Fibroblast of peridontal ligament (primary cell): ENCODE results near the gene CHAC1.

Experiments
- DNase-seq: peaks from one replicate; pipeline ENCODE4 v3.0.0-alpha.2; 2010; ENCODE audit errors: extremely low read depth

Gene CHAC1

DNA sequence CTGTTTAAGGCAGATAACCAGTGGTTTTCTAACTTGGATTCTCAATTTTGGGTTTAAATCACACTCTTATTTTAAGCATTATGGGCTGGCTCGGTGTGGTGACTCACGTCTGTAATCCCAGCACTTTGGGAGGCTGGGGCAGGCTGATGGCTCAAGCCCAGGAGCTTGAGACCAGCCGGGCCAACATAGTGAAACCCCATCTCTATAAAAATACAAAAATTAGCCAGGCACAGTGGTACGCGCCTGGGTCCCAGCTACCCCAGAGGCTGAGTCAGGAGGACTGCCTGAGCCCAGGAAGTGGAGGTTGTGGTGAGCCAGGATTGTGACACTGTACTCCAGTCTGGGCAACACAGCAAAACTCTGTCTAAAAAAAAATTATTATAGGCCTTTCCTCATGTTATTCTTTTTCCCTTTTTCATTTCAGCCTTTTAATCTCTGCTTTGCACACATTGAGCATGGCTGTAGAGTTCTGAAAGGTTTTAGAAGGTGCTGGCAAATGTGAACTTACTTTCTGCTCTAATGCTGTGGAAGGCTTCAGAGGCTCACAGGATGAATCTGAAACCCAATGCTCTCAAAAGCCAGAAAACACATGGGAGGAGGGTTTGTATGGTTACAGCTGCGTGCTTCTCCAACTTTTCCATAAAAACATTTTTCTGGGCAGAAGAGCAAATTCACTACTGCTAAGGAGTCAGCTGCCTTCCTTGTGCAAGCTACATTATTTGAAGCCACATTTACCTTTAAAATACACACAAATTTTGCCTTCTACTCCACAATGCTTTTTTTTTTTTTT is 32.5 kb downstream of the CHAC1 start:
- DNase-seq, result peak; percentile 90

DNA sequence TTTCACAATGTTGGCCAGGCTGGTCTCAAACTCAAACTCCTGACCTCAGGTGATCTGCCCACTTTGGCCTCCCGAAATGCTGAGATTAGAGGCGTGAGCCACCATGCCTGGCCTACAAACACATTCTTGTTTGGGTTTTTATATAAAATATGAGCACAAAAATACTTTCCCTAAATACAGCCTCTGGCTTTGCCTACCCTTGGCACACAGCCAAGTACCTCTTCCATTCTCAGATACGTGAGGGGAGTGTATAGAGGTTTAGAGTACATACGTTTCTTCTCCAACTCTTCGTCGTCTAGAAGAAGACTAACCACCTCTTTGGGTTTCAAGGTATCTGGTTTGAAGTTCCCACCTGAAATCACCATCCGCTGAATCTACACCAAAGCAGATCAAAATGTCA is 33.5 kb downstream of the CHAC1 start:
- no peak for DNase-seq

DNA sequence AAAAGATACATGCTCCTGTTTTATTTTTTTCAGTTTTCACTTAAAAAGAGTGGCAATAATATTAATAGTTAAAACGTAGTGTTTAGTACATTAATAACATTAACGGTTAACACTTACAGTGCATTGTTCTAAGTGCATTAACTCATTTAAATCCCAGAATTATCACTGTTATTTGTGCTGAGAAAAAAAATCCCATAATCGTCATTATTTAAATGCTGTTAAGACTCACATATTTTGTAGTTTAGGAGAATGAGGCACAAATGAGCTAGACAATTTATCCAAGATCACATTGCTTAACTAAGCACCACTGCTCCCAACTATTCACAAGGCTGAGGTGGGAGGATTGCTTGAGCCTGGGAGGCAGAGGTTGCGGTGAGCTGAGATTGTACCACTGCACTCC is 34.9 kb downstream of the CHAC1 start:
- DNase-seq, result no peak

DNA sequence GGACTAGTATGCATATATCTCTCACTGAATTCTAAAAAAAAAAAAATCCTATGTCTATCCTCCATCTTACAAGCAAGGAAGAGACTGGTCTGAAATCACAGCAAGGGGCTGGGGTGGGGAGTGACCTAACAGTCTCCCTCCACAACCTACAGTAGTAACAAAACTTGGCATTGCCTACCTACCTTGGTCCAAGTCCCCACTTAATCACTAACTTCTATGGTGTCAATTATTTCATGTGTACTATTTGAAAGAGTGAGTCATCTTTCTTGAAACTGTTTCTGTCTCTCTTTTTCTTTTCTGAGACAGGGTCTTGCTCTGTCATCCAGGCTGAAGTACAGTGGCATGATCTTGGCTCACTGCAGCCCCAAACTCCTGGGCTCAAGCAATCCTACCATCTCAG is 36.8 kb downstream of the CHAC1 start:
- DNase-seq, result no peak

DNA sequence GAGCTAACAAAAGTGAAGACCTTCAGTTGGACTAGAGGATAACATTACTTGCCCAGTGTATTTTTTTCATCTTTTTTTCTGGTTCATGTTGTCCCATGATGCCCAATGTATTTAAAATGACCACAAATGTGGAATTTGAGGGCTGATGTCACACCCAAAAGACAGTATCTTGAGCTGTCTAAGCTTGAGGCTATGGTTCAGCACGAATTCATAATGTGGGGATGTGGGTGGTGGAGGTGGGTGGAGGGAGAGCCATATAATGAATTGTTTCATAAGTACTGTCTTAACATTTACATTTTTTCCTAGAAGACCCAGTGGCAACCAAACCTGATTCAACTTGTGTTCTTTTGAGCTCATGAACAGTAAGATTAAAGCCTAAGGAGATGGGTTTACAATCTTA is 37.5 kb downstream of the CHAC1 start:
- no peak for DNase-seq

DNA sequence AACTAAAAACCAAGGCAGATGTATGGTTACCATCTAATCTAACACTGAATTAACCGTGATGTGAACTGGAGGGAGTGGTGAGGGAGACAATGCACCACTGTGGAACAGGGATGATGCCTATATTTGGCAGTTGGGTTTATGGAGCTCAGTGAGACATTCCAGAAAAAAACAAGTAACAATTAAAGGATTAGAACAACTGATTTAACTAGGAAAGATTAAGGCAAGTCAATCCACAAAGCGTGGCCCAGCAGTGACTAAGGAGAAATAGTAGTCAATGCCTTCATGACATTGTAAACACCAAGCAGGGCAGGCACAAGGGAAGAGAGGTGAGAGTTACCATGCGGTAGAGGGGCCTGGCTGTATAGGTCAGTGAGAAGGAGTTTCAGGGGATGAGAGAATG is 38.1 kb downstream of the CHAC1 start:
- no peak for DNase-seq

DNA sequence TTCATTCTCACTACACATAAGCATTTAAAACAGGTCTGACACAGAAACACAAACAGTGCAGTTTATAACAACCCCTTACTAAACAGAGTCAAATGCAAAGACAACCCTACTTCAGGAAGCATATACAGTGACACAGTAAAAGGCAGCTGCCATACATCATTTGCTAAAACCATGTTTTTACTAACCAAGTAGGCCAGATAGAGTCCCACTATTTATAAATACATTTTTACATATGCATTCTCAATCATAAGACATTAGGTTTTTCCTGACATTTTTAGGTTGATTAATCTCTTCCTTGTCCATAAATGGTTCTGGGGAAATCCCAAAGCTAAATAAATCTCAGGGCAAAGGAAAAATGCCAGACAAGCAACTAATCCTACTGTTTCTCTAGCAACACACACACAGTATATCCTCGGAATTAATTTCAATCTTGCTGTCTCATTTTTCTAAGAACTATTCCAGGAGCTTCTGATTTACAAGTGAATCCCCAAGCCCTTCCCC is 39.0 kb downstream of the CHAC1 start:
- peak; percentile 59 for DNase-seq

DNA sequence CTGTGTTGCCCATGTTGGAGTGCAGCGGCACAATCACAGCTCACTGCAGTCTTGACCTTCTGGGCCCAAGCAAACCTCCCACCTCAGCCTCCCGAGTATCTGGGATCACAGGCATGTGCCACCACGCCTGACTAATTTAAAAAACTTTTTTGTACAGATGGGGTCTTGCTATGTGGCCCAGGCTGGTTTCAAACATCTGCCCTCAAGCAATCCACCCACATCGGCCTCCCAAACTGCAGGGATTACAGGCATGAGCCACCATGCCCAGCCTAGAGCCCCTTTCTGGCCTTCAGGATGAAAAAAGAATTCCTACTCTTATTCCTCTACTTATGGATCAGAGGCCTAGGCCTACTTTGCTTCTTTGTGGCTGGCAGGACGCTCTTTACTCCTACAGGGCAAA is 39.6 kb downstream of the CHAC1 start:
- no peak for DNase-seq

DNA sequence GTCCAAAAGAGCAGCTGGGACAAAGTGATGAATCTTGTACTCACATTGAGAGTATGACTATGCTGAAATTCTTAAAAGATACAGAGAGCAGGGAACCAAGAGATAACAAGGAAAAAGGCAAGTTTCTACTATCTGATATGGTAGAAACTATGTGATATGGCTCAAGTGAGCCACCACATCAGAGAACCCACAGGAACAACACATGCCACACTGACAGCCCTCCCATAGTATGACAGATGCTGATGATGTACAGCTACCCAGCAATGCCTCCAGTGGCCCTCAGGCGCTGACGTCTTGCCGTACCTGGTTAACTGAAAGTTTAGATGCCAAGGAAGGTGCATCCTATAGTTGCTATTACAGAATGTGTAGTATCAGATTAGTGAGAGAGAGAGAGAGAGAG is 42.4 kb downstream of the CHAC1 start:
- DNase-seq, result no peak

DNA sequence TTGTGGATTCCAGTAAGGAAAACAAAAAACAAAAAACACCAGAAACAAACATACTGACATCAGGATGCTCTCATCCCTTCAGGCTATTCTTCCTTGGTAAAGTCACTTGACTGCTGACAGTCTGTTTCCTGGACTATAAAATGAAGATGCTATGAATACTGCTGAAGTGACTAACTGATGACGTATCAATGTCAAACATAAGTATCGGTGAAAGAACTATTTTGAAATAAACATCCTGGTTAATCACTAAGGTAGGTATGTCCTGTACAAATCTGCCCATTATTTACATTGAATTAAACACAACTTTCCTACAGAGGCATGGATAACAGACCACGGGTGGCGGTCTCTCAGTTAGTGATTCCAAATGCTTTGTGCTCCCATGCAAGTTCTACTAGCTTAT is 45.9 kb downstream of the CHAC1 start:
- DNase-seq, result no peak

DNA sequence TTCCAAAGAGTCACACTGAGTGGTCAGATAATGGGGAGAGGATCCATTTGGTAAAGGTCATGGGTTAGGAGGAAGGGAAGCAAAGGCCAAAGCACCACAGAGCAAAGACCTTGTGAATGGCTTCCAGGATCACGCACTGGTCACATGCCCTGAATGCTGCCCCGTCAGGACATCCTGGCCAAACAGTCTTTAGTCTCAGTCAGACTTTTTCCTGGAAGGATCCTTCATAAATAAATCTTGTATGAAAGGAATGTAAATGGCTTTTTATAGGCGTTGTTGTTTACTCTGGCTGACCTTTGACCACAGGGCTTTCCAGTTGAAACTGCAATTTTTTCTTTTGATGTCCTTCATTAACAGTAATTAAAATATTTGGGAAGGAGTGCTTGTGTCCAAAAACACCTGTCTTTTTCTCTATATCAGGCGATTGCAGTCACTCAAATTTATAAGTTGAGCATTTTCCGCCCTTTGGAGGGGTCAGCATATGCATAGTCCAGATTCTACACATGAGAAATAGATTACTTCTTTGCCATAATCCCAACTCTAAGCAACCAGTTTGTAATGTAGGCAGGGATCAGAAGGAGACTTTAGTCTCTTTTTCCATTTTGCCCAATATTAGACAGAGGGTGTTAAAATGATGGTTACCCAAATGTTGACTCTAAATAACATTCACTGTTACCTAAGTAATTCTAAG is 48.4 kb downstream of the CHAC1 start:
- DNase-seq, result no peak

DNA sequence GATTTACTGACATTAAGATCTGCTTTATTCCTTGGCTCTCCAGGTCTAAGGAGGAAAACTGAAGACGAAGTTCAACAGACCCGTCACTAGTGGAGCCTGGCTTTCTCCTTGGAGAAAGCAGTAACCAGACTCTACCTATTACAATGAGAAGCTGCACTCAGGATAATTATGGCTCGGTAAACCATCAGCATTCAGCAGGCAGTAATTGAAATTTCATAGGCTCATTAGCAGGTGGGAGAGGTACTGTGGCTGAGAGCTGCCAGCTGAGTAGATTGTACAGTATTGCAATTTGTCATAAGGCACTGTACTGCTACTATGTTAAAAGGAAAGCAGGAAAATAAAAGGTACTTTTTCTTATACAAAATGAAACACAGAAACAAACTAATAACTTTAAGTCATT is 51.2 kb downstream of the CHAC1 start:
- DNase-seq, result no peak
